DMS153 (cell line): Measurements from ENCODE around the gene KYNU.

ENCODE experiments used
- DNase-seq: peaks from one replicate; lab custom pipeline; 2025; lab: John Stamatoyannopoulos, UW

The KYNU gene

GRCh38 chr2:142966284-142966683 lies 88.8 kb downstream of the KYNU start:
- no peak for DNase-seq

GRCh38 chr2:142967060-142967459 lies 89.6 kb downstream of the KYNU start:
- no peak for DNase-seq

- DNase-seq = no peak
Observed at GRCh38 chr2:142973160-142973821, 95.8 kb downstream of the KYNU start.

- DNase-seq = no peak
Observed at GRCh38 chr2:142973822-142974207, 96.4 kb downstream of the KYNU start.

GRCh38 chr2:142974288-142975024 lies 97.0 kb downstream of the KYNU start:
- no peak for DNase-seq

- no peak for DNase-seq
Observed at GRCh38 chr2:142975239-142975638, 97.8 kb downstream of the KYNU start.

- peak; percentile 23 for DNase-seq
Observed at GRCh38 chr2:142980246-142981068, 103.0 kb downstream of the KYNU start.

- no peak for DNase-seq
Observed at GRCh38 chr2:142981069-142981378, 103.6 kb downstream of the KYNU start.

GRCh38 chr2:142981756-142982155 lies 104.3 kb downstream of the KYNU start:
- no peak for DNase-seq

GRCh38 chr2:142983174-142983573 lies 105.7 kb downstream of the KYNU start:
- DNase-seq = no peak

GRCh38 chr2:142984657-142985056 lies 107.2 kb downstream of the KYNU start:
- no peak for DNase-seq

GRCh38 chr2:142987044-142987443 lies 109.6 kb downstream of the KYNU start:
- DNase-seq = no peak

- peak; percentile 20 for DNase-seq
Observed at GRCh38 chr2:142989273-142990204, 112.1 kb downstream of the KYNU start.

GRCh38 chr2:142991295-142991694 lies 113.8 kb downstream of the KYNU start:
- no peak for DNase-seq

GRCh38 chr2:142992840-142993239 lies 115.4 kb downstream of the KYNU start:
- DNase-seq = no peak

- no peak for DNase-seq
Observed at GRCh38 chr2:142993771-142994170, 116.3 kb downstream of the KYNU start.

- DNase-seq = no peak
Observed at GRCh38 chr2:142994665-142995064, 117.2 kb downstream of the KYNU start.

- no peak for DNase-seq
Observed at GRCh38 chr2:142997231-142997630, 119.8 kb downstream of the KYNU start.

GRCh38 chr2:143000599-143000998 lies 123.1 kb downstream of the KYNU start:
- DNase-seq = no peak

GRCh38 chr2:143001501-143001900 lies 124.0 kb downstream of the KYNU start:
- DNase-seq = no peak

- DNase-seq = no peak
Observed at GRCh38 chr2:143015656-143016055, 138.2 kb downstream of the KYNU start.
